Measurements from ENCODE around the gene PCGF1. TPM values are rescaled to one million over a fixed set of nuclear protein-coding genes. Genes with fewer than 3 reads are reported as not detected.

Gene PCGF1
- total RNA-seq, 1 experiment from 2014 or later, result 39.9 TPM

DNA sequence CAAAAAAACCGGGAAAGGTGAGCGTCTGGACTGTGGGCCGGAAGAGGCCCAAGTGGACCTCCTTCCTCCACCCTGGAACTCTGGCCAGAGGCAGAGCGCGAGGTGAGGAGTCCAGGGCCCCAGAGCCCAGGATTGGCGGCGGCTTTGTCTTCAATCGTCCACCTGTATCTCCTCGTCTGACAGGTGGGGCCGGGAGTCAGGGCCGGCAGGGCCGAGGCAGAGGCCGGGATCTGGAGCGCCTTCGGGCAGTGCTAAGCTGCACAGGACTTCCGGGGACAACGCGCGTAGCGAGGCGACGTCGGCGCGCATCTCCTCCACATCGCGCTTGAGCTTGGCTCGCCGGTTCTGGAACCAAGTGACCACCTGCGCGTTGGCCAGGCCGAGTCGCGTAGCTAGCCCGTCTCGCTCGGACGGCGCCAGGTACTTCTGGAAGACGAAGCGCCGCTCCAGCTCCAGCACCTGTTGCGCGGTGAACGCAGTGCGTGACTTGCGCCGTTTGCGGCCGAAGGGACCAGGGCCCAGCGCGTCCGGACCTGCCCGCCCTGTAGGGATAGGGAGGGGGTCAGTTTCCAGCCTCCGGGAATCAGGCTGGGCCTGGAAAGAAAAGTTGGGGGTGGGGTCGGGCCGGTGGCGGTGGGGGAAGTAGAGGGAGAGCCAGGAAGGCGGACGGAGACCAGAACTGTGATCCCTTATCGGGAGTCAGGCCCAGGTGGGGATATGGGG is 9.6 kb downstream of the PCGF1 start:
- Histone ChIP-seq H3K9ac (ENCODE audit: low read length) (no peak overlapping the region), H4K20me1 (ENCODE audit: insufficient read depth) (no peaks in the 10 kb centered on the region), H2AFZ (ENCODE audit: low read depth, low read length, poor library complexity, severe bottlenecking) (no peak overlapping the region), H3K79me2 (ENCODE audit: insufficient read depth, low read length) (no peaks in the 10 kb centered on the region), H3K9me3 (ENCODE audit: control insufficient read depth in 1 of 2, insufficient read depth in 1 of 2, low read depth in 1 of 2, low read length in 2 of 2) (no peaks in the 10 kb centered on the region), H3K27ac (ENCODE audit: low read depth, low read length) (no peak overlapping the region), H3K4me1 (ENCODE audit: control insufficient read depth in 1 of 2, insufficient read depth in 2 of 2, low read length in 2 of 2) (peaks cover 8 to 22% of the 10 kb centered on the region in 2 experiments; a peak in 3 of 4 replicates), H3K36me3 (ENCODE audit: control insufficient read depth in 1 of 2, insufficient read depth in 2 of 2, low read length in 2 of 2) (peaks cover 0 to 2% of the 10 kb centered on the region in 2 experiments; a peak in 1 of 4 replicates), H3K9me2 (ENCODE audit: insufficient read depth) (no peaks in the 10 kb centered on the region), H3K27me3 (ENCODE audit: insufficient read depth, low read length) (no peaks in the 10 kb centered on the region), H3K4me2 (ENCODE audit: low read length) (no peak overlapping the region), H3K4me3 (replicated peaks in 1 of 2; ENCODE audit: low read depth in 1 of 2, low read length in 2 of 2) (no peak overlapping the region)
- no peak for DNase-seq (ENCODE audit: low read depth, low spot score)
- BruUV-seq (replicated peaks), result no TSS peak
- ChIA-PET RAD21 (ENCODE audit: low non-redundant PET in 1 of 2, low total read pairs in 2 of 2, uncharacterized antibody in 2 of 2, unreplicated experiment in 2 of 2) (no interaction called here), CTCF (no interaction called here), POLR2A (no interaction called here)
- no peak for ATAC-seq
- TF ChIP-seq, protein P1, sequence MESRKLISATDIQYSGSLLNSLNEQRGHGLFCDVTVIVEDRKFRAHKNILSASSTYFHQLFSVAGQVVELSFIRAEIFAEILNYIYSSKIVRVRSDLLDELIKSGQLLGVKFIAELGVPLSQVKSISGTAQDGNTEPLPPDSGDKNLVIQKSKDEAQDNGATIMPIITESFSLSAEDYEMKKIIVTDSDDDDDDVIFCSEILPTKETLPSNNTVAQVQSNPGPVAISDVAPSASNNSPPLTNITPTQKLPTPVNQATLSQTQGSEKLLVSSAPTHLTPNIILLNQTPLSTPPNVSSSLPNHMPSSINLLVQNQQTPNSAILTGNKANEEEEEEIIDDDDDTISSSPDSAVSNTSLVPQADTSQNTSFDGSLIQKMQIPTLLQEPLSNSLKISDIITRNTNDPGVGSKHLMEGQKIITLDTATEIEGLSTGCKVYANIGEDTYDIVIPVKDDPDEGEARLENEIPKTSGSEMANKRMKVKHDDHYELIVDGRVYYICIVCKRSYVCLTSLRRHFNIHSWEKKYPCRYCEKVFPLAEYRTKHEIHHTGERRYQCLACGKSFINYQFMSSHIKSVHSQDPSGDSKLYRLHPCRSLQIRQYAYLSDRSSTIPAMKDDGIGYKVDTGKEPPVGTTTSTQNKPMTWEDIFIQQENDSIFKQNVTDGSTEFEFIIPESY (IDR thresholded peaks at IDR 0.05; ENCODE audit: extremely low read depth, insufficient replicate concordance, low read length), result no peak
- no peak for TF ChIP-seq SIN3A (IDR thresholded peaks at IDR 0.05; ENCODE audit: low read depth)
- no peak for TF ChIP-seq RAD21 (IDR thresholded peaks at IDR 0.05; ENCODE audit: low read depth)
- no peak for TF ChIP-seq FOSL1 (IDR thresholded peaks at IDR 0.05; ENCODE audit: low read depth)
- intact Hi-C loops (cut with micrococcal nuclease), result no loop called here

DNA sequence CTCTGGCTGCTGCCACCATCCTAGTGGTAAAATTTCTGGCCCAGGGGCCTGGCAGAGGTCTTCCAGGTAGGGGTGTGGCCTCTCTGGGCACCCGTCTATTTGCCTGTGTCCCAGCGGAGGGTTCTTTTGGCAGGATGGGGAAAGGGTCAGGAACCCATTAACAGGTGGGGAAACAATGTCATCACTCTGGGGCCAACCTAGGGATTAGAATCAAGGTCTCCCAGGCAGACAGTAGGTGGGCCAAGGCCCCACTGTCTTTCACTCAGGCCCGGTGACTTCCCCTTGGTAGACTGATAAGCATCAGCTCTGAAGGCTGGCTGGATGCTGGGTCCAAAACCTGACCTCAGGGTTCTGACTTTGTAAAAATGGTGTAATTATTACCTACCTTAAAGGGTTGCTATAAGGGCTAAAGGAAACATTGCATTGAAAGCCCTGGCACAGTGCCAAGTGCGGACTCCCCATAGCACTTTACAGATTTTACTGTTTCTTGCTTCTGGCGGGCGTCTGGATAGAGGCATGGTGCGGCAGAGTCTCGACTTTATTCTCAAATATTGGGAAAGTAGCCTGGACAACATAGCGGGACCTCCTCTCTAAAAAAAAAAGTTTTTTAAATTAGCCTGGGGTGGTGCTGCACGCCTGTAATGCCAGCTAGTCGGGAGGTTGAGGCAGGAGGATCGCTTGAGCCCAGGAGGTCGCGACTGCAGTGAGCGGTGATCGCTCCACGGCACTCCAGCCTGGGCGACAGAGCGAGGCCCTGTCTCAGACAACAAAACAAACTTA is 10.3 kb downstream of the PCGF1 start:
- Histone ChIP-seq H3K79me2 (ENCODE audit: insufficient read depth, low read length) (no peaks in the 10 kb centered on the region), H2AFZ (ENCODE audit: low read depth, low read length, poor library complexity, severe bottlenecking) (no peak overlapping the region), H3K27me3 (ENCODE audit: insufficient read depth, low read length) (no peaks in the 10 kb centered on the region), H4K20me1 (ENCODE audit: insufficient read depth) (no peaks in the 10 kb centered on the region), H3K36me3 (ENCODE audit: control insufficient read depth in 1 of 2, insufficient read depth in 2 of 2, low read length in 2 of 2) (peaks cover 2% of the 10 kb centered on the region in 2 experiments; a peak in 1 of 4 replicates), H3K4me3 (replicated peaks in 1 of 2; ENCODE audit: low read depth in 1 of 2, low read length in 2 of 2) (no peak overlapping the region), H3K9ac (ENCODE audit: low read length) (no peak overlapping the region), H3K4me1 (ENCODE audit: control insufficient read depth in 1 of 2, insufficient read depth in 2 of 2, low read length in 2 of 2) (peaks cover 8 to 16% of the 10 kb centered on the region in 2 experiments; a peak in 3 of 4 replicates), H3K9me2 (ENCODE audit: insufficient read depth) (no peaks in the 10 kb centered on the region), H3K4me2 (ENCODE audit: low read length) (no peak overlapping the region), H3K27ac (ENCODE audit: low read depth, low read length) (no peak overlapping the region), H3K9me3 (ENCODE audit: control insufficient read depth in 1 of 2, insufficient read depth in 1 of 2, low read depth in 1 of 2, low read length in 2 of 2) (no peaks in the 10 kb centered on the region)
- POLR2A ChIA-PET, result no interaction called here
- intact Hi-C loops (cut with micrococcal nuclease), result no loop called here
- no peak for DNase-seq (ENCODE audit: low read depth, low spot score)
- CTCF ChIA-PET, result no interaction called here
- RAD21 ChIA-PET (ENCODE audit: low non-redundant PET in 1 of 2, low total read pairs in 2 of 2, uncharacterized antibody in 2 of 2, unreplicated experiment in 2 of 2), result no interaction called here
- ATAC-seq, result no peak
- BruUV-seq (replicated peaks), result no TSS peak
- TF ChIP-seq POLR2AphosphoS5 (IDR thresholded peaks at IDR 0.05; ENCODE audit: low read depth, low read length), result no peak; the same call in 1 of the 2 replicates
- TF ChIP-seq, protein P2, sequence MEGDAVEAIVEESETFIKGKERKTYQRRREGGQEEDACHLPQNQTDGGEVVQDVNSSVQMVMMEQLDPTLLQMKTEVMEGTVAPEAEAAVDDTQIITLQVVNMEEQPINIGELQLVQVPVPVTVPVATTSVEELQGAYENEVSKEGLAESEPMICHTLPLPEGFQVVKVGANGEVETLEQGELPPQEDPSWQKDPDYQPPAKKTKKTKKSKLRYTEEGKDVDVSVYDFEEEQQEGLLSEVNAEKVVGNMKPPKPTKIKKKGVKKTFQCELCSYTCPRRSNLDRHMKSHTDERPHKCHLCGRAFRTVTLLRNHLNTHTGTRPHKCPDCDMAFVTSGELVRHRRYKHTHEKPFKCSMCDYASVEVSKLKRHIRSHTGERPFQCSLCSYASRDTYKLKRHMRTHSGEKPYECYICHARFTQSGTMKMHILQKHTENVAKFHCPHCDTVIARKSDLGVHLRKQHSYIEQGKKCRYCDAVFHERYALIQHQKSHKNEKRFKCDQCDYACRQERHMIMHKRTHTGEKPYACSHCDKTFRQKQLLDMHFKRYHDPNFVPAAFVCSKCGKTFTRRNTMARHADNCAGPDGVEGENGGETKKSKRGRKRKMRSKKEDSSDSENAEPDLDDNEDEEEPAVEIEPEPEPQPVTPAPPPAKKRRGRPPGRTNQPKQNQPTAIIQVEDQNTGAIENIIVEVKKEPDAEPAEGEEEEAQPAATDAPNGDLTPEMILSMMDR (IDR thresholded peaks at IDR 0.05 in 2 of 3, conservative IDR thresholded peaks at IDR 0.05 in 1 of 3; ENCODE audit: borderline replicate concordance in 1 of 3, insufficient read depth in 1 of 3, low read depth in 2 of 3, low read length in 2 of 3), result no peak
- no peak for TF ChIP-seq SIN3A (IDR thresholded peaks at IDR 0.05; ENCODE audit: low read depth)
- TF ChIP-seq SP1 (IDR thresholded peaks at IDR 0.05; ENCODE audit: low read depth), result no peak
- TF ChIP-seq ELF1 (IDR thresholded peaks at IDR 0.05; ENCODE audit: borderline replicate concordance, low read depth), result no peak
- no peak for TF ChIP-seq FOSL1 (IDR thresholded peaks at IDR 0.05; ENCODE audit: low read depth)
- TF ChIP-seq, protein P1 (IDR thresholded peaks at IDR 0.05; ENCODE audit: extremely low read depth, insufficient replicate concordance, low read length), result no peak
- TF ChIP-seq TCF7L2 (IDR thresholded peaks at IDR 0.05; ENCODE audit: borderline replicate concordance, extremely low read depth, insufficient read depth, insufficient read length), result no peak
- TF ChIP-seq ZNF274 (IDR thresholded peaks at IDR 0.05; ENCODE audit: low read depth, low read length), result no peak
